Measurements from ENCODE around the gene ACADS.

GRCh38 chr12:120766566-120766965 is 40.9 kb downstream of the ACADS start:
- TF ChIP-seq GATA3 (IDR thresholded peaks at IDR 0.05; ENCODE audit: low read depth, low read length): no peak
- TF ChIP-seq GATA2 (IDR thresholded peaks at IDR 0.05; ENCODE audit: low read depth, low read length): no peak

Data from SH-SY5Y (cell line).